ENCODE data around the gene NAA20. TPM values are rescaled to one million over a fixed set of nuclear protein-coding genes. Genes with fewer than 3 reads are reported as not detected.

NAA20 gene
- total and polyA plus RNA-seq, 2 of the 13 experiments (the other 11 are each of a cell fraction or from before 2014, with no cell fraction given): 81.9 to 82.8 TPM

GRCh38 chr20:20003031-20003954 is 13.9 kb upstream of the NAA20 start (continued):
- no peak for TF ChIP-seq ZFYVE20 (CRISPR knock-in tag; IDR thresholded peaks at IDR 0.05; ENCODE audit: borderline replicate concordance, low read depth)
- TF ChIP-seq ZNF143 (CRISPR knock-in tag; IDR thresholded peaks at IDR 0.05): no peak
- TF ChIP-seq ZNF687 (CRISPR knock-in tag; IDR thresholded peaks at IDR 0.05): peak; percentile 20; the same call in 1 of the 2 replicates
- peak; percentile 24; the same call in 1 of the 2 replicates for TF ChIP-seq NFKB2 (CRISPR knock-in tag; IDR thresholded peaks at IDR 0.05; ENCODE audit: borderline replicate concordance)
- 0 out of 2 replicates have a peak, but pooled peaks have one; percentile 6 for TF ChIP-seq ZNF441 (CRISPR knock-in tag; IDR thresholded peaks at IDR 0.05; ENCODE audit: borderline replicate concordance)
- no peak for TF ChIP-seq ZSCAN22 (CRISPR knock-in tag; IDR thresholded peaks at IDR 0.05)
- no peak for TF ChIP-seq ZNF773 (CRISPR knock-in tag; IDR thresholded peaks at IDR 0.05; ENCODE audit: borderline replicate concordance)
- 0 out of 2 replicates have a peak, but pooled peaks have one; percentile 3 for TF ChIP-seq FOXA3 (CRISPR knock-in tag; IDR thresholded peaks at IDR 0.05)
- TF ChIP-seq EHMT2 (IDR thresholded peaks at IDR 0.05; ENCODE audit: borderline replicate concordance, low read depth, low read length): peak; percentile 4; the same call in 1 of the 2 replicates
- 0 out of 2 replicates have a peak, but pooled peaks have one; percentile 55 for TF ChIP-seq ZBTB3 (CRISPR knock-in tag; IDR thresholded peaks at IDR 0.05; ENCODE audit: borderline replicate concordance, low read depth)
- TF ChIP-seq SP5 (CRISPR knock-in tag; IDR thresholded peaks at IDR 0.05; ENCODE audit: borderline replicate concordance, low read depth): 0 out of 2 replicates have a peak, but pooled peaks have one; percentile 4
- no peak for TF ChIP-seq JUN (CRISPR knock-in tag; IDR thresholded peaks at IDR 0.05)
- TF ChIP-seq ZNF598 (CRISPR knock-in tag; IDR thresholded peaks at IDR 0.05; ENCODE audit: borderline replicate concordance): no peak
- TF ChIP-seq NCOR1 (IDR thresholded peaks at IDR 0.05; ENCODE audit: borderline replicate concordance, low read length): no peak
- 0 out of 2 replicates have a peak, but pooled peaks have one; percentile 4 for TF ChIP-seq ZNF724P (CRISPR knock-in tag; IDR thresholded peaks at IDR 0.05; ENCODE audit: borderline replicate concordance)
- 0 out of 2 replicates have a peak, but pooled peaks have one; percentile 18 for TF ChIP-seq ZNF83 (CRISPR knock-in tag; IDR thresholded peaks at IDR 0.05; ENCODE audit: borderline replicate concordance)
- TF ChIP-seq, protein P1, sequence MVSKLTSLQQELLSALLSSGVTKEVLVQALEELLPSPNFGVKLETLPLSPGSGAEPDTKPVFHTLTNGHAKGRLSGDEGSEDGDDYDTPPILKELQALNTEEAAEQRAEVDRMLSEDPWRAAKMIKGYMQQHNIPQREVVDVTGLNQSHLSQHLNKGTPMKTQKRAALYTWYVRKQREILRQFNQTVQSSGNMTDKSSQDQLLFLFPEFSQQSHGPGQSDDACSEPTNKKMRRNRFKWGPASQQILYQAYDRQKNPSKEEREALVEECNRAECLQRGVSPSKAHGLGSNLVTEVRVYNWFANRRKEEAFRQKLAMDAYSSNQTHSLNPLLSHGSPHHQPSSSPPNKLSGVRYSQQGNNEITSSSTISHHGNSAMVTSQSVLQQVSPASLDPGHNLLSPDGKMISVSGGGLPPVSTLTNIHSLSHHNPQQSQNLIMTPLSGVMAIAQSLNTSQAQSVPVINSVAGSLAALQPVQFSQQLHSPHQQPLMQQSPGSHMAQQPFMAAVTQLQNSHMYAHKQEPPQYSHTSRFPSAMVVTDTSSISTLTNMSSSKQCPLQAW (CRISPR knock-in tag; IDR thresholded peaks at IDR 0.05): 0 out of 2 replicates have a peak, but pooled peaks have one; percentile 7
- TF ChIP-seq ZNF282 (IDR thresholded peaks at IDR 0.05; ENCODE audit: partially characterized antibody): no peak
- no peak for TF ChIP-seq FOXP1 (IDR thresholded peaks at IDR 0.05)
- no peak for TF ChIP-seq FOXP1 (CRISPR knock-in tag; IDR thresholded peaks at IDR 0.05)
- TF ChIP-seq ZNF513 (CRISPR knock-in tag; conservative IDR thresholded peaks at IDR 0.05): no peak
